ENCODE data around the gene JAML. TPM values are rescaled to one million over a fixed set of nuclear protein-coding genes. Genes with fewer than 3 reads are reported as not detected.

Gene JAML
- total RNA-seq, 1 experiment from 2014 or later, result not detected

- H3K4me3 ChIP-seq (ENCODE audit: insufficient read depth, low read depth, low read length), result no peak overlapping the region
- H3K36me3 ChIP-seq (replicated peaks; ENCODE audit: control insufficient read depth, insufficient read depth, low read length), result no peaks in the 10 kb centered on the region
- DNase-seq, result no peak
- no peaks in the 10 kb centered on the region for H3K27me3 ChIP-seq (ENCODE audit: control insufficient read depth, insufficient read depth, low read length)
These were observed 22.2 kb upstream of the JAML start for GRCh38 chr11:118247041-118247440.

- DNase-seq, result no peak
- Histone ChIP-seq H3K36me3 (replicated peaks; ENCODE audit: control insufficient read depth, insufficient read depth, low read length) (no peaks in the 10 kb centered on the region), H3K27me3 (ENCODE audit: control insufficient read depth, insufficient read depth, low read length) (no peaks in the 10 kb centered on the region), H3K4me3 (ENCODE audit: insufficient read depth, low read depth, low read length) (no peak overlapping the region)
These were observed 21.2 kb upstream of the JAML start for GRCh38 chr11:118245936-118246562.

GRCh38 chr11:118243993-118244762 is 19.4 kb upstream of the JAML start:
- Histone ChIP-seq H3K4me3 (ENCODE audit: insufficient read depth, low read depth, low read length) (no peak overlapping the region), H3K36me3 (replicated peaks; ENCODE audit: control insufficient read depth, insufficient read depth, low read length) (no peaks in the 10 kb centered on the region), H3K27me3 (ENCODE audit: control insufficient read depth, insufficient read depth, low read length) (no peaks in the 10 kb centered on the region)
- no peak for DNase-seq

- Histone ChIP-seq H3K4me3 (ENCODE audit: insufficient read depth, low read depth, low read length) (no peak overlapping the region), H3K36me3 (replicated peaks; ENCODE audit: control insufficient read depth, insufficient read depth, low read length) (no peaks in the 10 kb centered on the region), H3K27me3 (ENCODE audit: control insufficient read depth, insufficient read depth, low read length) (no peaks in the 10 kb centered on the region)
- DNase-seq, result no peak
These were observed 18.4 kb upstream of the JAML start for GRCh38 chr11:118243161-118243560.

GRCh38 chr11:118241764-118242098 is 16.9 kb upstream of the JAML start:
- no peaks in the 10 kb centered on the region for H3K36me3 ChIP-seq (replicated peaks; ENCODE audit: control insufficient read depth, insufficient read depth, low read length)
- H3K4me3 ChIP-seq (ENCODE audit: insufficient read depth, low read depth, low read length), result no peak overlapping the region
- no peak for DNase-seq
- no peaks in the 10 kb centered on the region for H3K27me3 ChIP-seq (ENCODE audit: control insufficient read depth, insufficient read depth, low read length)

- no peak for DNase-seq
- H3K4me3 ChIP-seq (ENCODE audit: insufficient read depth, low read depth, low read length), result no peak overlapping the region
- no peaks in the 10 kb centered on the region for H3K27me3 ChIP-seq (ENCODE audit: control insufficient read depth, insufficient read depth, low read length)
- H3K36me3 ChIP-seq (replicated peaks; ENCODE audit: control insufficient read depth, insufficient read depth, low read length), result no peaks in the 10 kb centered on the region
These were observed 16.4 kb upstream of the JAML start for GRCh38 chr11:118240999-118241763.

GRCh38 chr11:118239509-118240205 is 14.8 kb upstream of the JAML start:
- no peak for DNase-seq
- Histone ChIP-seq H3K27me3 (ENCODE audit: control insufficient read depth, insufficient read depth, low read length) (no peaks in the 10 kb centered on the region), H3K36me3 (replicated peaks; ENCODE audit: control insufficient read depth, insufficient read depth, low read length) (no peaks in the 10 kb centered on the region)

GRCh38 chr11:118238929-118239328 is 14.1 kb upstream of the JAML start:
- Histone ChIP-seq H3K27me3 (ENCODE audit: control insufficient read depth, insufficient read depth, low read length) (no peaks in the 10 kb centered on the region), H3K36me3 (replicated peaks; ENCODE audit: control insufficient read depth, insufficient read depth, low read length) (no peaks in the 10 kb centered on the region), H3K4me3 (ENCODE audit: insufficient read depth, low read depth, low read length) (no peak overlapping the region)
- no peak for DNase-seq

More at GRCh38 chr11:118239509-118240205, 14.8 kb upstream of the JAML start:
- H3K4me3 ChIP-seq (ENCODE audit: insufficient read depth, low read depth, low read length), result no peak overlapping the region

- no peaks in the 10 kb centered on the region for H3K36me3 ChIP-seq (replicated peaks; ENCODE audit: control insufficient read depth, insufficient read depth, low read length)
- no peak overlapping the region for H3K4me3 ChIP-seq (ENCODE audit: insufficient read depth, low read depth, low read length)
- no peak for DNase-seq
- H3K27me3 ChIP-seq (ENCODE audit: control insufficient read depth, insufficient read depth, low read length), result no peaks in the 10 kb centered on the region; the same call in 1 of the 2 replicates
These were observed 13.6 kb upstream of the JAML start for GRCh38 chr11:118238421-118238820.

- Histone ChIP-seq H3K4me3 (ENCODE audit: insufficient read depth, low read depth, low read length) (no peak overlapping the region), H3K27me3 (ENCODE audit: control insufficient read depth, insufficient read depth, low read length) (no peaks in the 10 kb centered on the region; the same call in 1 of the 2 replicates), H3K36me3 (replicated peaks; ENCODE audit: control insufficient read depth, insufficient read depth, low read length) (no peaks in the 10 kb centered on the region)
- DNase-seq, result no peak
These were observed 11.4 kb upstream of the JAML start for GRCh38 chr11:118236170-118236569.

- DNase-seq, result no peak
- no peak overlapping the region for H3K4me3 ChIP-seq (ENCODE audit: insufficient read depth, low read depth, low read length)
- H3K36me3 ChIP-seq (replicated peaks; ENCODE audit: control insufficient read depth, insufficient read depth, low read length), result no peaks in the 10 kb centered on the region
- no peaks in the 10 kb centered on the region; the same call in 1 of the 2 replicates for H3K27me3 ChIP-seq (ENCODE audit: control insufficient read depth, insufficient read depth, low read length)
These were observed 10.0 kb upstream of the JAML start for GRCh38 chr11:118234833-118235232.

GRCh38 chr11:118233850-118234249 is 9.0 kb upstream of the JAML start:
- no peak for DNase-seq
- H3K36me3 ChIP-seq (replicated peaks; ENCODE audit: control insufficient read depth, insufficient read depth, low read length), result no peaks in the 10 kb centered on the region
- H3K4me3 ChIP-seq (ENCODE audit: insufficient read depth, low read depth, low read length), result no peak overlapping the region
- no peaks in the 10 kb centered on the region; the same call in 1 of the 2 replicates for H3K27me3 ChIP-seq (ENCODE audit: control insufficient read depth, insufficient read depth, low read length)

- no peak for DNase-seq
- no peaks in the 10 kb centered on the region; the same call in 1 of the 2 replicates for H3K27me3 ChIP-seq (ENCODE audit: control insufficient read depth, insufficient read depth, low read length)
- no peaks in the 10 kb centered on the region for H3K36me3 ChIP-seq (replicated peaks; ENCODE audit: control insufficient read depth, insufficient read depth, low read length)
- no peak overlapping the region for H3K4me3 ChIP-seq (ENCODE audit: insufficient read depth, low read depth, low read length)
These were observed 8.6 kb upstream of the JAML start for GRCh38 chr11:118233377-118233776.

GRCh38 chr11:118232659-118233058 is 7.8 kb upstream of the JAML start:
- DNase-seq, result no peak
- Histone ChIP-seq H3K4me3 (ENCODE audit: insufficient read depth, low read depth, low read length) (no peak overlapping the region), H3K36me3 (replicated peaks; ENCODE audit: control insufficient read depth, insufficient read depth, low read length) (no peaks in the 10 kb centered on the region), H3K27me3 (ENCODE audit: control insufficient read depth, insufficient read depth, low read length) (no peaks in the 10 kb centered on the region; the same call in 1 of the 2 replicates)
